Measurements from ENCODE around the gene KIRREL1. TPM values are rescaled to one million over a fixed set of nuclear protein-coding genes. Genes with fewer than 3 reads are reported as not detected.

Gene KIRREL1
- total RNA-seq, 2 donors from 2014 or later: 18.6 to 50.2 TPM

- no peaks in the 10 kb centered on the region for H3K36me3 ChIP-seq
- no peak overlapping the region for H3K27ac ChIP-seq
- H3K4me3 ChIP-seq: no peak overlapping the region
- WGBS: 71% methylated on average over 8 of the region's 8 CpGs
- intact Hi-C loops (cut with DNase I): no loop called here
- no peak for DNase-seq (ENCODE audit: low spot score)
- no peaks in the 10 kb centered on the region for H3K9me3 ChIP-seq
- TF ChIP-seq POLR2AphosphoS5 (IDR thresholded peaks at IDR 0.05) (no peak), CTCF (IDR thresholded peaks at IDR 0.05) (no peak), POLR2A (IDR thresholded peaks at IDR 0.05) (no peak)
- no peaks in the 10 kb centered on the region for H3K4me1 ChIP-seq (replicated peaks)
- no peaks in the 10 kb centered on the region for H3K27me3 ChIP-seq (replicated peaks; ENCODE audit: insufficient read depth)
Measured at GRCh38 chr1:158048371-158049067, 55.1 kb downstream of the KIRREL1 start.

- H3K36me3 ChIP-seq: no peaks in the 10 kb centered on the region
- intact Hi-C loops (cut with DNase I): no loop called here
Measured at GRCh38 chr1:158049853-158050252, 56.4 kb downstream of the KIRREL1 start.

DNA sequence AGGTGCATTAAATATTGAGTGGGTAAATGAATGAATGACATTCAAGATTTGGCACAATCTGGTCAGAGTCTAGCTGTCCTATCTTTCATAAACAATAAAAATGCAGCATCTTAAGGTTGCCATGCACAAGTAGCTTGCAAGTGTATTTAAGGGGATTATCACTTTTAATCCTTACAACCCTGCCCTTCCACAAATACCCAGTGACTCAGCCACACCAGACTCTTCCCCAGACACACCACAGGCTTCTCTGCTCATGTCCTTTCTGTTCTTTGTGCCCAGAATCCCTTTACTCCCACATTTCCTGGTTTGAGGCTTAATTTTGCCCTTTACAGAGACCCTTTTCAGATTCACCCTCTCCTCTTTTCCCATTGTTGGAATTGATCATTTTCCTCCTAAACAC is 59.8 kb downstream of the KIRREL1 start:
- Histone ChIP-seq H3K27me3 (replicated peaks; ENCODE audit: insufficient read depth) (no peaks in the 10 kb centered on the region), H3K4me3 (no peak overlapping the region), H3K27ac (no peak overlapping the region), H3K4me1 (replicated peaks) (no peaks in the 10 kb centered on the region), H3K36me3 (no peaks in the 10 kb centered on the region), H3K9me3 (no peaks in the 10 kb centered on the region)
- no peak for DNase-seq (ENCODE audit: low spot score)
- intact Hi-C loops (cut with DNase I): no loop called here
- TF ChIP-seq CTCF (IDR thresholded peaks at IDR 0.05): no peak
- TF ChIP-seq POLR2A (IDR thresholded peaks at IDR 0.05): no peak
- no peak for TF ChIP-seq POLR2AphosphoS5 (IDR thresholded peaks at IDR 0.05)

More at GRCh38 chr1:158049853-158050252, 56.4 kb downstream of the KIRREL1 start:
- no peak for DNase-seq (ENCODE audit: low spot score)
- H3K4me3 ChIP-seq: no peak overlapping the region
- TF ChIP-seq CTCF (IDR thresholded peaks at IDR 0.05) (no peak), POLR2AphosphoS5 (IDR thresholded peaks at IDR 0.05) (no peak), POLR2A (IDR thresholded peaks at IDR 0.05) (no peak)
- H3K27me3 ChIP-seq (replicated peaks; ENCODE audit: insufficient read depth): no peaks in the 10 kb centered on the region
- no peaks in the 10 kb centered on the region for H3K9me3 ChIP-seq
- H3K4me1 ChIP-seq (replicated peaks): no peaks in the 10 kb centered on the region
- no peak overlapping the region for H3K27ac ChIP-seq
- 52% methylated on average over 5 of the region's 5 CpGs for WGBS

DNA sequence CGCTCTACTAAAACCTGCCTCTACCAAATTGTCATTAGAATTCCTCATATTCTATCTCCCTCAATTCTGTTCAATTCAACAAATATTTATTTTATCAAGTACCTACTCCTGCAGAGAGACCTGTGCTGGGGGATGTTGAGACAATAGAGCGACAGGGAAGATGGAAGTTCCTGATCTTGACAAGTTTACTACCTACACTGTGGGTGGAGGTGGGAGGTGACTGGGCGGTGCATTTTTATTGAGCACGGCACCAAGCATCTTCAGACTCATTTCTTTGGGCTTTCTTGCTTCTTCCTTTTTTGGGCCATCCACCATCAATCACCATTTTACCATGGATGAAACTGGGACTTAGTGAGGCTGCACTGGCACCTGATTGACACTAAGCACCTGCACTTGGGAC is 61.3 kb downstream of the KIRREL1 start:
- no peaks in the 10 kb centered on the region for H3K9me3 ChIP-seq
- DNase-seq (ENCODE audit: low spot score): no peak

More for the DNA sequence above, 61.3 kb downstream of the KIRREL1 start:
- 86% methylated on average over 4 of the region's 4 CpGs for WGBS
- H3K4me1 ChIP-seq (replicated peaks): no peaks in the 10 kb centered on the region
- intact Hi-C loops (cut with DNase I): no loop called here
- H3K36me3 ChIP-seq: no peaks in the 10 kb centered on the region
- H3K27ac ChIP-seq: no peak overlapping the region
- no peak for TF ChIP-seq POLR2A (IDR thresholded peaks at IDR 0.05)
- TF ChIP-seq CTCF (IDR thresholded peaks at IDR 0.05): no peak
- no peak for TF ChIP-seq POLR2AphosphoS5 (IDR thresholded peaks at IDR 0.05)
- no peak overlapping the region for H3K4me3 ChIP-seq
- H3K27me3 ChIP-seq (replicated peaks; ENCODE audit: insufficient read depth): no peaks in the 10 kb centered on the region
